ENCODE data around the gene MBD4. TPM values are rescaled to one million over a fixed set of nuclear protein-coding genes. Genes with fewer than 3 reads are reported as not detected.
A peak's percentile ranks its signal among the peaks of the same experiment; 100 is the strongest.

MBD4 gene
- total RNA-seq, 2 experiments from 2014 or later = 46.3 to 74.6 TPM

- no peaks in the 10 kb centered on the region for H3K9me2 ChIP-seq (ENCODE audit: insufficient read depth, low read length)
- H4K20me1 ChIP-seq (ENCODE audit: insufficient read depth, low read length) = no peaks in the 10 kb centered on the region
- BruUV-seq (replicated peaks) = no TSS peak
- DNase-seq (ENCODE audit: low spot score) = no peak
- H3K4me2 ChIP-seq (ENCODE audit: low read length) = 0 out of 2 replicates have a peak overlapping the region, but pooled peaks have one; percentile 13
- H3K4me1 ChIP-seq (ENCODE audit: insufficient read depth, low read length, poor library complexity, severe bottlenecking) = peaks cover 23% of the 10 kb centered on the region
- peaks cover 7% of the 10 kb centered on the region for H3K36me3 ChIP-seq (ENCODE audit: insufficient read depth, low read length)
- H3K9me3 ChIP-seq (ENCODE audit: low read length) = no peaks in the 10 kb centered on the region
- no peak overlapping the region for H3K4me3 ChIP-seq (ENCODE audit: low read depth, low read length, poor library complexity, severe bottlenecking)
- TF ChIP-seq EZH2phosphoT487 (IDR thresholded peaks at IDR 0.05; ENCODE audit: borderline replicate concordance, low read depth, low read length) (no peak), CTCF (conservative IDR thresholded peaks at IDR 0.05; ENCODE audit: low read length) (no peak)
- intact Hi-C loops (cut with micrococcal nuclease; ENCODE audit: unreplicated experiment) = loop anchor here (10.0 kb wide), 1 partner anchor 452 kb away; the partner anchor contains the start of gene TMCC1
- ChIA-PET CTCF (ENCODE audit: unreplicated experiment) (no interaction called here), POLR2A (interaction anchor here (0.9 to 5.0 kb wide), 4 partner anchors 11 to 445 kb away, joined by 3 to 54 read pairs (median 16); partner anchors contain the start of gene EFCAB12)
- peaks cover 35% of the 10 kb centered on the region for H3K79me2 ChIP-seq (ENCODE audit: insufficient read depth, low read depth, low read length)
- no peak overlapping the region for H2AFZ ChIP-seq (ENCODE audit: low read length)
- H3K27ac ChIP-seq (ENCODE audit: low read depth, low read length, poor library complexity, severe bottlenecking) = no peak overlapping the region
Measured at GRCh38 chr3:129442947-129443346, 3.2 kb upstream of the MBD4 start.

- Histone ChIP-seq H3K9me2 (ENCODE audit: insufficient read depth, low read length) (no peaks in the 10 kb centered on the region), H3K9me3 (ENCODE audit: low read length) (no peaks in the 10 kb centered on the region), H3K4me2 (ENCODE audit: low read length) (peak overlapping the region; percentile 93), H3K27ac (ENCODE audit: low read depth, low read length, poor library complexity, severe bottlenecking) (no peak overlapping the region), H3K4me3 (ENCODE audit: low read depth, low read length, poor library complexity, severe bottlenecking) (no peak overlapping the region), H3K4me1 (ENCODE audit: insufficient read depth, low read length, poor library complexity, severe bottlenecking) (peaks cover 28% of the 10 kb centered on the region), H3K79me2 (ENCODE audit: insufficient read depth, low read depth, low read length) (peaks cover 40% of the 10 kb centered on the region), H2AFZ (ENCODE audit: low read length) (no peak overlapping the region), H4K20me1 (ENCODE audit: insufficient read depth, low read length) (no peaks in the 10 kb centered on the region), H3K36me3 (ENCODE audit: insufficient read depth, low read length) (peaks cover 11% of the 10 kb centered on the region)
- no peak for DNase-seq (ENCODE audit: low spot score)
- ChIA-PET CTCF (ENCODE audit: unreplicated experiment) (no interaction called here), POLR2A (interaction anchor here (0.9 to 5.0 kb wide), 4 partner anchors 12 to 445 kb away, joined by 3 to 54 read pairs (median 16); partner anchors contain the start of gene EFCAB12)
- intact Hi-C loops (cut with micrococcal nuclease; ENCODE audit: unreplicated experiment) = loop anchor here (10.0 kb wide), 1 partner anchor 452 kb away; the partner anchor contains the start of gene TMCC1
- no TSS peak for BruUV-seq (replicated peaks)
- TF ChIP-seq EZH2phosphoT487 (IDR thresholded peaks at IDR 0.05; ENCODE audit: borderline replicate concordance, low read depth, low read length) (no peak), CTCF (conservative IDR thresholded peaks at IDR 0.05; ENCODE audit: low read length) (no peak)
Measured at GRCh38 chr3:129442486-129442885, 2.7 kb upstream of the MBD4 start.

GRCh38 chr3:129441782-129442181 is 2.0 kb upstream of the MBD4 start:
- no peaks in the 10 kb centered on the region for H3K9me2 ChIP-seq (ENCODE audit: insufficient read depth, low read length)
- no TSS peak for BruUV-seq (replicated peaks)
- H3K9me3 ChIP-seq (ENCODE audit: low read length) = no peaks in the 10 kb centered on the region
- DNase-seq (ENCODE audit: low spot score) = no peak
- H4K20me1 ChIP-seq (ENCODE audit: insufficient read depth, low read length) = no peaks in the 10 kb centered on the region
- H3K36me3 ChIP-seq (ENCODE audit: insufficient read depth, low read length) = peaks cover 18% of the 10 kb centered on the region
- ChIA-PET POLR2A (interaction anchor here (0.6 to 5.0 kb wide), 7 partner anchors 8 to 450 kb away, joined by 3 to 54 read pairs (median 7); partner anchors contain the start of gene EFCAB12), CTCF (ENCODE audit: unreplicated experiment) (interaction anchor here (1.3 kb wide), 1 partner anchor 117 kb away, joined by 3 read pairs; no protein-coding TSS in a partner anchor)
- intact Hi-C loops (cut with micrococcal nuclease; ENCODE audit: unreplicated experiment) = loop anchor here (2.0 to 10.0 kb wide), 3 partner anchors 137 to 453 kb away; partner anchors contain the start of gene TMCC1
- H2AFZ ChIP-seq (ENCODE audit: low read length) = peak overlapping the region; percentile 81; the same call in 1 of the 2 replicates
- peak overlapping the region; percentile 93 for H3K4me2 ChIP-seq (ENCODE audit: low read length)
- H3K27ac ChIP-seq (ENCODE audit: low read depth, low read length, poor library complexity, severe bottlenecking) = peak overlapping the region; percentile 84
- peaks cover 35% of the 10 kb centered on the region for H3K4me1 ChIP-seq (ENCODE audit: insufficient read depth, low read length, poor library complexity, severe bottlenecking)
- peak overlapping the region; percentile 88 for H3K4me3 ChIP-seq (ENCODE audit: low read depth, low read length, poor library complexity, severe bottlenecking)
- peaks cover 47% of the 10 kb centered on the region for H3K79me2 ChIP-seq (ENCODE audit: insufficient read depth, low read depth, low read length)
- TF ChIP-seq CTCF (conservative IDR thresholded peaks at IDR 0.05; ENCODE audit: low read length) = no peak
- TF ChIP-seq EZH2phosphoT487 (IDR thresholded peaks at IDR 0.05; ENCODE audit: borderline replicate concordance, low read depth, low read length) = no peak
